A673 (cell line): ENCODE data around the gene PIPOX. TPM values are rescaled to one million over a fixed set of nuclear protein-coding genes. Genes with fewer than 3 reads are reported as not detected.

ENCODE experiments used
- BruUV-seq: library from RNA; stranded (reverse); fragments of 400-500 nt; replicated peaks from 2 replicates; lab custom pipeline; 2021; lab: Mats Ljungman, UMichigan
- CTCF ChIA-PET: fragments of 300-600 bp; sonication (Branson Sonifier 250); formaldehyde crosslinking; loops from one replicate; lab custom pipeline; 2022; ENCODE audit warnings: antibody characterized with exemption; lab: Charles Lee
- POLR2A ChIA-PET: fragments of 300-600 bp; sonication (Branson Sonifier 250); formaldehyde crosslinking; loops from one replicate; lab custom pipeline; 2022; ENCODE audit warnings: antibody characterized with exemption; ENCODE audit not compliant: low non-redundant PET; lab: Charles Lee
- DNase-seq: peaks from one replicate; pipeline ENCODE4 v3.0.0-alpha.2; 2015; ENCODE audit warnings: low spot score
- H3K27ac ChIP-seq: fragments of 200-600 bp; sonication (generic); 2 replicates; pipeline ENCODE4 v1.5.1; 2016; ENCODE audit warnings: mixed run types, low read depth, mild to moderate bottlenecking, mixed read lengths, antibody characterized with exemption, low read length; ENCODE audit not compliant: poor library complexity, severe bottlenecking
- H3K27me3 ChIP-seq: fragments of 200-600 bp; sonication (generic); replicated peaks from 2 replicates; pipeline ENCODE4 v1.6.1; 2017; ENCODE audit warnings: mixed run types, low read depth, mild to moderate bottlenecking, mixed read lengths, antibody characterized with exemption, low read length; ENCODE audit not compliant: insufficient read depth, poor library complexity
- H3K36me3 ChIP-seq: fragments of 200-600 bp; sonication (generic); 2 replicates; pipeline ENCODE4 v1.6.1; 2016; ENCODE audit warnings: mixed run types, mild to moderate bottlenecking, mixed read lengths, antibody characterized with exemption, low read length; ENCODE audit not compliant: insufficient read depth, poor library complexity, severe bottlenecking
- H3K4me1 ChIP-seq: fragments of 200-600 bp; sonication (generic); 2 replicates; pipeline ENCODE4 v1.6.1; 2017; ENCODE audit warnings: mixed run types, mild to moderate bottlenecking, mixed read lengths, antibody characterized with exemption, low read length; ENCODE audit not compliant: insufficient read depth, poor library complexity, severe bottlenecking
- H3K4me3 ChIP-seq: fragments of 200-600 bp; sonication (generic); 2 replicates; pipeline ENCODE4 v1.5.1; 2016; ENCODE audit warnings: low read depth, mixed run types, mild to moderate bottlenecking, mixed read lengths, low read length; ENCODE audit not compliant: poor library complexity, severe bottlenecking
- H3K9me3 ChIP-seq: fragments of 200-600 bp; sonication (generic); 2 replicates; pipeline ENCODE4 v1.6.1; 2016; ENCODE audit warnings: mixed run types, low read depth, mild to moderate bottlenecking, mixed read lengths, antibody characterized with exemption, low read length; ENCODE audit not compliant: poor library complexity, severe bottlenecking
- EZH2 ChIP-seq: fragments of 200-600 bp; sonication (generic); IDR thresholded peaks from 2 replicates; pipeline ENCODE4 v1.6.1; 2017; ENCODE audit warnings: borderline replicate concordance, low read depth, mild to moderate bottlenecking, mixed read lengths, antibody characterized with exemption, low read length; ENCODE audit not compliant: poor library complexity, severe bottlenecking
- intact Hi-C: fragments of 100-400 bp; cut with micrococcal nuclease; formaldehyde crosslinking; loops from one replicate; pipeline ENCODE4 v1.10.0; 2022; ENCODE audit not compliant: unreplicated experiment
- total RNA-seq: library from RNA; stranded (reverse); gene quantifications from 2 replicates; pipeline ENCODE4 v1.2.3, GENCODE V29; 2021
- TF ChIP-seq, protein P1 (sequence below): fragments of 300-800, 200-600 bp; sonication (generic); conservative IDR thresholded peaks from 2 replicates; pipeline ENCODE4 v1.5.1; 2017; ENCODE audit warnings: low read depth, mild to moderate bottlenecking, antibody characterized with exemption, low read length, moderate library complexity, mixed read lengths

The PIPOX gene
- total RNA-seq, 1 experiment from 2014 or later: 8.8 TPM

GRCh38 chr17:29102046-29102445 is 59.1 kb downstream of the PIPOX start:
- ChIA-PET CTCF (interaction anchor here (0.7 kb wide), 1 partner anchor 15 kb away, joined by 4 read pairs; no protein-coding TSS in a partner anchor), POLR2A (no interaction called here)

GRCh38 chr17:29102741-29103181 is 59.8 kb downstream of the PIPOX start:
- H3K27me3 ChIP-seq: no peaks in the 10 kb centered on the region
- H3K4me3 ChIP-seq: no peak overlapping the region
- intact Hi-C loops: no loop called here
- no peak overlapping the region for H3K27ac ChIP-seq
- no TSS peak for BruUV-seq
- CTCF ChIA-PET: no interaction called here
- TF ChIP-seq EZH2: no peak
- TF ChIP-seq, protein P1, sequence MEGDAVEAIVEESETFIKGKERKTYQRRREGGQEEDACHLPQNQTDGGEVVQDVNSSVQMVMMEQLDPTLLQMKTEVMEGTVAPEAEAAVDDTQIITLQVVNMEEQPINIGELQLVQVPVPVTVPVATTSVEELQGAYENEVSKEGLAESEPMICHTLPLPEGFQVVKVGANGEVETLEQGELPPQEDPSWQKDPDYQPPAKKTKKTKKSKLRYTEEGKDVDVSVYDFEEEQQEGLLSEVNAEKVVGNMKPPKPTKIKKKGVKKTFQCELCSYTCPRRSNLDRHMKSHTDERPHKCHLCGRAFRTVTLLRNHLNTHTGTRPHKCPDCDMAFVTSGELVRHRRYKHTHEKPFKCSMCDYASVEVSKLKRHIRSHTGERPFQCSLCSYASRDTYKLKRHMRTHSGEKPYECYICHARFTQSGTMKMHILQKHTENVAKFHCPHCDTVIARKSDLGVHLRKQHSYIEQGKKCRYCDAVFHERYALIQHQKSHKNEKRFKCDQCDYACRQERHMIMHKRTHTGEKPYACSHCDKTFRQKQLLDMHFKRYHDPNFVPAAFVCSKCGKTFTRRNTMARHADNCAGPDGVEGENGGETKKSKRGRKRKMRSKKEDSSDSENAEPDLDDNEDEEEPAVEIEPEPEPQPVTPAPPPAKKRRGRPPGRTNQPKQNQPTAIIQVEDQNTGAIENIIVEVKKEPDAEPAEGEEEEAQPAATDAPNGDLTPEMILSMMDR: no peak
- POLR2A ChIA-PET: no interaction called here
- no peaks in the 10 kb centered on the region for H3K9me3 ChIP-seq
- H3K4me1 ChIP-seq: no peaks in the 10 kb centered on the region
- peaks cover 9% of the 10 kb centered on the region for H3K36me3 ChIP-seq
- DNase-seq: no peak

More at GRCh38 chr17:29102046-29102445, 59.1 kb downstream of the PIPOX start:
- BruUV-seq: no TSS peak
- TF ChIP-seq EZH2: no peak
- TF ChIP-seq, protein P1: no peak
- Histone ChIP-seq H3K4me1 (peaks cover 6% of the 10 kb centered on the region), H3K27ac (no peak overlapping the region), H3K9me3 (no peaks in the 10 kb centered on the region), H3K36me3 (peaks cover 13% of the 10 kb centered on the region), H3K27me3 (no peaks in the 10 kb centered on the region), H3K4me3 (no peak overlapping the region)
- intact Hi-C loops: no loop called here
- DNase-seq: no peak

GRCh38 chr17:29103341-29103740 is 60.4 kb downstream of the PIPOX start:
- H3K27ac ChIP-seq: no peak overlapping the region
- no peak overlapping the region for H3K4me3 ChIP-seq
- no peak for DNase-seq
- no peaks in the 10 kb centered on the region for H3K4me1 ChIP-seq
- no peaks in the 10 kb centered on the region for H3K9me3 ChIP-seq
- CTCF ChIA-PET: no interaction called here
- H3K27me3 ChIP-seq: no peaks in the 10 kb centered on the region
- peaks cover 3% of the 10 kb centered on the region for H3K36me3 ChIP-seq
- BruUV-seq: no TSS peak
- intact Hi-C loops: no loop called here
- TF ChIP-seq EZH2: no peak
- TF ChIP-seq, protein P1: no peak
- POLR2A ChIA-PET: no interaction called here

Other genes starting within 250 kb of the PIPOX start
- gene FAM222B, start 200.4 kb upstream of the PIPOX start, total RNA-seq: 27.3 and 31.8 TPM in 2 replicates
- 80.5 and 85.2 TPM in 2 replicates for gene ERAL1, start 188.1 kb upstream of the PIPOX start, total RNA-seq
- 79.1 and 112 TPM in 2 replicates for gene FLOT2, start 145.4 kb upstream of the PIPOX start, total RNA-seq
- gene DHRS13, start 140.1 kb upstream of the PIPOX start, total RNA-seq: 37.3 and 41.9 TPM in 2 replicates
- gene PHF12, start 91.6 kb upstream of the PIPOX start, total RNA-seq: 63.3 and 73.4 TPM in 2 replicates
- 1.5 and 2.6 TPM in 2 replicates for gene SEZ6, start 37.1 kb upstream of the PIPOX start, total RNA-seq
- gene MYO18A, start 137.3 kb downstream of the PIPOX start, total RNA-seq: 26.6 and 36.6 TPM in 2 replicates
- gene CRYBA1, start 203.7 kb downstream of the PIPOX start, total RNA-seq: not detected in 2 replicates